Stimulated activated CD8-positive, alpha-beta memory T cell treated with anti-CD3 and anti-CD28 coated beads, Interleukin-7, amount 100 ng/mL, for 1 hour (primary cell): Measurements from ENCODE around the gene MYO16.

Source experiments
- DNase-seq, 2 donors: peaks; one replicate each; pipeline ENCODE4 v3.0.0-alpha.2; 2020; ENCODE audit warnings: low read depth in 2 of 2

Gene MYO16

DNA sequence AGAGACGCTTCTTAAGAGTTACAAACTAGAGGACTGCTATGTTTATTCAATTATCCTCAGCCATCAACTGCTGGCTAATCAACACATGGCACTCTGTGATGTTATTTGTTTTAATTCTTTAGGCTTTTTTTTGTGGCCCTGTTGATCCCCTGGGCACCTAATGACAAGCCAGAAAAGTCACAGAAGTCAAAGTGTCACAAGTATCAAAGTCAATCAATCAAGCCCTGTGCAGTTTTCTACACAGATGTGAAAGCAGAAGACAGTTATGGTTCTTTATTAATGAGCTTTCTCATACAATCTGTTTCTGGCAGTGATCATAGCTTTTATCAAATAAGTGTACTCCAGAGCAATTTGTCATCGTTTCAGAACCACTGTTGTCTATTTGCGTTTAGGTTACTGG lies 34.3 kb downstream of the MYO16 start:
- no peak for DNase-seq

DNA sequence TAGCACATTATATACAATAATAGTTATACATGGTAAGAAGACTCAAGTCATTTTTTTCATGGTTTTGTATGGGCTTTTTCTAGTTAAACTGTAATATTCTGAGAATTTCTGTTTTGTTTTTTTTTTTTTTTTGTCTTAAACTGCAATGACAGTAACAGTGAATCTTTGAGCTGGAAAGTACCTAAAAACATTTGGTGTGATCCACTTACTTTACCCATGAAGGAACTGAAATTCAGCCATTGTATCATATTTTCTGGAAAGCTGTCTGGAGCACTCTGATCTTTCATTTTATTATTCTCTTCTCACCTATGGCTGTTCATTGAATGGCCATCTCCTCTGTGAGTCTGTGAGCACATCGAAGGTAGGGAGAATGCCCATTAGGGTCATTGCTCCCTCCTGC lies 37.8 kb downstream of the MYO16 start:
- DNase-seq, result no peak

DNA sequence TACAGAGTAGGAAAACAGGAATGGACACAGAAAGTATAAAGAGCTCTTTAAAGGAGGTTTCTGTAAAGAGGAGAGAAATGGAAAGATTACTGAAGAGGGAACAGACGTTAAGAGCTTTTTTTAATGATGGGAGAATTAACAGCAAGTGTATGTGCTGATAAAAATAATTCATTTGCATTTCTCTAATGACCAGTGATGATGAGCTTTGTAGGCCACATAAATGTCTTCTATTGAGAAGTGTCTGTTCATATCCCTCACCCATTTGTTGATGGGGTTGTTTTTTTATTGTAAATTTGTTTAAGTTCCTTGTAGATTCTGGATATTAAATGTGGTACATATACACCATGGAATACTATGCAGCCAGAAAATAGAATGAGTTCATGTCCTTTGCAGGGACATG lies 40.0 kb downstream of the MYO16 start:
- no peak for DNase-seq

DNA sequence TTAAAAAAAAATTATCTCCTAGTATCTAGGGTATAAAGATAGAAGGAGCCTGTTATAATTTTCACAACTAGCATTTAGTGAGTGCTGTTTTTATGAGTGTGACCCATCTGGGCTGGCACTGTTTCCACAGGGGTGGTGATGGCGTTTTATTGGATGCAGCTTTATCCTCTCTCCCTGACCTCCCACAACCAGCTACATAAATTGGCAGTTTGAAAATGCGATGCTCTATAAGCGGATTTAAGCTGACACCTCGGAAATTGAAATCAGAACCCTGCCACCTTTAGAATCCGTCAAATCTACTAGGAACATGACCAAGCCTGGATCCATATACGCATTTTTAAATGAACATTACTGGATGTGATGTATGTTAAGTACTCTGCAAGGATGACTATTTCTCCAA lies 44.9 kb downstream of the MYO16 start:
- no peak for DNase-seq

DNA sequence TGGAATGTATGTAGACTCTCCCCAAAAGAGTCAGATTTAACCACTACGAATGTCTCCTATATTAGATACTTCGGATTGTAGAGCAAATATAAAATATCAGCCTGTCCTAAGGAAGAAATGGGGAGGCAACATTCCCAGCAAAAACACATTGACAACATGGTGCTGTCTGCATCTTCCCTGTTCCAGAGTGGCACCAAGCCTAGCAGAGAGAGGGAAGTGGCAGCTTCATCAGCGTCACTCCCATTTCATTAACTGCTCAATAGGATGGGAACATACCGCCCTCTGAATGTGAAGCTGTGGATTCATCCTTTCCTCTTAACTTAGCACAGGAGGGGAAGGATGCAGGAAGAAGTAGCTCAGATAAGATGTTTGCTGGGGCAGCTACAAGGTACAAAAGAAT lies 45.4 kb downstream of the MYO16 start:
- DNase-seq, result no peak

DNA sequence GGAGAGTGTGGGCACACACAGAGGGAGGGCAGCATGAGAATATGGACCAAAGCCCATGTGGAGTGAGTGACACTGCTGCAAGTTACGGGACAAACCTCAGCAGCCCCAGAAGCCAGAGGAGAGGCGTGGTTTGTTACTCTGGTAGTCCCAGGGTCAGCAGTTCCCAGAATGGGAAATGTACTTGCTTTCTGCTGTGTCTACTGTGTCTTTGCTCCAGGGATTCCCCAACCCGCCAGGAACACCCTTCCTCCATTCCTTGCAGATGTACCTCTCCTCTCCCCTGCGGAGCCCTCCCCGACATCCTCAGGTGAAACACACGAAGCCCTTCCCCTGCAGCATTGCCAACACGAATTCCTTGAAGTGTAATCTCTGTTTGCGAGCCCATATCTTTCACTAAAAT lies 47.2 kb downstream of the MYO16 start:
- no peak for DNase-seq

DNA sequence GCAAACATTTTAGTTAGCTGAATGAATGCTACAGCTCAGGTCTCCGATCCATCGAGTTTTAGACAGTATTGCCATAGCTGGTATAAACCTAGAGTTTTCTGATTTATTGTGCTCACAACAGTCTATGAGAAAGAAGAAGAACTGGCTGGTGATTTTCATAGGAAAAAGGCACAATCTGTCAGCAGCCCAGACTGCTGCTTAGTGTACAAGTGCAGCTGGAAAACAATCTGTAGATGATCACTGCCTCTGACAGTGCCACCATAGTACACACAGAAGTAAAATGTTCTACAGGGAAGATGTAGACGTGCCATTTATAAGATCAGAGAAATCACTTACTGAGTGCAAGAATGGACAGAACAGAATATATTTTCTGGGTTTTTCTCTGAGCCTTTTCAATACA lies 48.4 kb downstream of the MYO16 start:
- DNase-seq, result no peak

DNA sequence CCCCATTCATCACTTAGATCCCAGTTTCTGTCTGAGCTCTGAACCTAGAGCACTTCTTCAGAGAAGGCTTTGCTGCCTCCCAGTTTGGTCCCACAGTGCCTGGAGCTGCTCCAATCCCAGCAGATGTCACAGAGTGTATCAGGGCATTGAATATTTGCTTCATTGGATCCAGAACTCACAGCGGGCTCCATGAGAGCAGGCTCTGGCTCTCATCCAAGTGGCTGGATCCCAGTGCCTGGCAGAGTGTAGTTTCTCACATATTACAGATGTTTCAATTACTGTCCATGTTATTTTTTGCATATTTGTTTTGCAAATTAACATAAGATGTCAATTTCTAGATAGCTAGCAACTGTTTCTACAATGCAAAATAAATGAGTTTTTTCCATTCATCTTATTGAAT lies 50.6 kb downstream of the MYO16 start:
- DNase-seq, result no peak

DNA sequence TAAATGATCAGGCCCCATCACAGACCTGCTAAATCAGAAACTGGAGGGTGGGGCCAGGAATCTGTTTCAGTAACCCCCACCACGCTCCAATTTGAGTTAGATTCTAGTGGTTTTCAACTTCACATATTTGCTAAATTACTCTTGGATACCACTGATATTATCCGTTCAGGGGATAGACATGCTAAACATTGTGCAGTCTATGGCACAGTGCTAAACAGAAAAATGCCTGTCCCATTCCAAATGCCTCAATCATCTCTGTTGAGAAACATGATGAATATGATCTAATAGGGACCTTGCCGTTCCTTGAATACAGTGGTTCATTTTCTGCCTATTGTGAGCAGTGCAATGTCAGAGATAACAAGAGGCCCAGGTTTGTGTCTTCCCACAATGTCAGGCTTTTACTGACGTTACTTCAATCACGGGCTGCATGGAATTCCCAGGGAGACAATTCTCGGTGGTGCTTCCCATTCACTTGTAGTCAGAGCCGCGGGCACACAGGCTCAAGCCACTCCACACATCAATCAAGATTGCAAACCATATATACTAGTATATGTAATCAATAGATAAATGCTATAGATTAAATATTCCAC lies 52.7 kb downstream of the MYO16 start:
- no peak for DNase-seq

DNA sequence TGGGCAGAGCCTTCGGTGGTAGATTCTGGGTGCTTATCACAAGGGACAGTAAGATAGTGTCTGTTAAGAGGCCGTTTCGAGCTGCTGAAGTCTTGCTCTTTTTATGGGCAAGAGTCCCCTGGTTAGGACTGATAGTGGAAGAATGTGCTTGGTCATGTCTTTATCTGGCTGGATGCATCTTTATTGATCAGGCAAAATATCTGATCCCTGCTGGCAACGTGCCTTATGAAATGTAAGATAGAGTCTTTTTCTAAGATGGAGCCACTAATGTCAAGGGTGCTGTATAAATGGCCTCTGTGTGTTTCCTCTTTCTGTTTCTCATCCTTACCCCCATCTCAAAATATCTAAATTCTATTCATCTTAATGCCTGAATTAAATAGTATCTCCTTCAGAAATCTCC lies 53.3 kb downstream of the MYO16 start:
- no peak for DNase-seq

DNA sequence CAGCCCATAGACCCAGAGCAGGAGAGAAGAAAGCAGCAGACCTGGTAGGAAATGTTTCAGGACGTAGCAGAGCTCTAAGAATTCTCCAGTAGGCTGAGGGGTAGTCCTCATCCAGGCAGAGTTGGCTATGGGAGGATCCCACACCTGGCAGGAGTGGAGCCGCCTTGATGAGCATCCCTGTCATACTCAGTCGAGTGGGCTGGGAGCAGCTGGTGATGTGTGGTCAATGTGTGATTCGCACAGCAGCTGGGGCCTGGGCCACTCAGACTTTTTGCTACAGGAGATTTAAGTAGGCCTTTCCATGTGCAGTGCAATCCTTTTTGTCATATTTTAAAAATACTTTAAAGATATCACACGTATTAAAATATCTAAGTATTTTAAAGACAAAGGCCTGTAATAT lies 56.6 kb downstream of the MYO16 start:
- DNase-seq, result no peak

DNA sequence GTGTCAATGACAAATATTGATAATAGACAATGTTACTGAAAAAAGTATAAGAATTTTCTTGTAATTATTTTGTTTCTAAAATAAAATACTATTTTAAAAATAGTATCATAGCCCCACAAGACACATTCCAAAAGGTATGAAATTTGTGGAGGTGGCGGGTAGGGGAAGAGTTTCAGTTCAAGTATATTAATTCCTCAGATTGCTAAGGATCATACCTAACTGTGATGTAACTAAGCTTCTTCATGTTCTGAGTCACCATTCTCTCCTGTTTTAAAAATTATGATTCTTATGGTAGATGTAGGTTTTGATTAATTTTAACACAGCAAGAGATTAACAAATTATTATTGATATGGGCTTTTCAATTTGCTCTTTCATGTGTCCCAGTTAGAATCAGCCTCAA lies 61.3 kb downstream of the MYO16 start:
- DNase-seq, result no peak

DNA sequence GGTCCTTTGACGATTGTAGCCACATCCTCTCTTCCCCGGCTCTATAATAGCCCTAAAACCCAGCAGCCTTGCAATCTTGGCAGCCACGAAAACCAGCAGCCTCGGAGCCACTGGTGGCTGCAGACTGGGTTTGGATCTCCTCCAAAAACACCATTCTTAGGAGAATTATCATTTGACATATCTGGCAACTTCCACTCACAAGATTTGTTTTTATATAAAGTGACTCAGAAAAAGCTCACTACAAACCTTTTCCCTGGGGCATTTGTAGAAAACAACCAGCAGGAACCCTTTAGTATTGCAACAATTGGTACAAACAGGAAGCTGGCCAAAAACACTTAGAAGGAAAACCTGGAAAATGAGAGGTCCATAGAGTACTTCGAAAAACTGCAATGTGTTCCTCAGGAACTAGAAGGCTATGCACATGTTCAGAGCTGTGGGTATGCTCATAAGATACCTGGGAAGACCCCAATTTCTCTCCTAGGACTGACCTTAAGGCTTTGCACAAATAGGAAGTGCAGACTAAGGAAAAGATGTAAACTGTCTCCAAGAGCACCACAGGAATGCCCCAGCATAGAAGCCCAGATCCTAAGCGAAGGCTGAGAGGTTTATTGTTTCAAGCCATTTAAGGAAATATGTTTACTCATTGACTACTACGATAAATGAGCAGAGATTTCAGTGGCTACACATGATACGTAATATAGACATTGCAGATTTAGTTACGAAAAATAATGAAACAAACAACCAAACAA lies 71.2 kb downstream of the MYO16 start:
- DNase-seq, result no peak

DNA sequence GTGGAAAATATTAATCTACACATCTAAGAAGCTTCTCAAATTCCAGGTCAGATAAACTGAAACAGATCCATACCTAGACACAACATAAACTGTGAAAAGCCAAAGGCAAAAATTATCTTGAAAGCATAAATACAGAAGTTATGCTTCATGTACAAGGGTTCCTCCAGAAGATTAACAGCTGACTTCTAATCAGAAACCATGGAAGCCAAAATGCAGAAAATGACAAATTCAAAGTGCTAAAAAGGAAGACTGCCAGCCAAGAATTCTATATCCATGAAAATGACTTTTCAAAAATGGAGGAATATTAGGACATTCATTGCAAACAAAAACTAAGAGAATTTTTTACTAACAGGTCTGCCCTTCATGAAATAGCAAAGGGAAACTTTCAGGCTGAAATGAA lies 72.8 kb downstream of the MYO16 start:
- no peak for DNase-seq

DNA sequence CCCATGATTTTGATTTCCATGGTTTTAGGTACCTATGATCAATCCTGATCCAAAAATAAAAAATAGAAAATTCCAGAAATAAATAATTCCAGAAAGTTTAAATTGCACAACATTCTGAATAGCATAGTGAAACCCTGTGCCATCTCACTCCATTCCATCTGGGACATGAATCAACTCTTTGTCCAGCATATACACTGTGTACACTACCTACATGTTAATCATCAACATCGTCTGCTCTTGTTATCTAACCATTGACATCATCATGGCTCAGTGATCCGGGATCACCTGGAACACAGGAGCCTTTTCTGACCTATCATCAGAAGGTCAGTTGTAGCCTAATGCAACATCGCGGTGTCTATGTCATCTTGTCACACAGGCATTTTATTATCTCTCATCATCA lies 75.6 kb downstream of the MYO16 start:
- DNase-seq, result no peak

DNA sequence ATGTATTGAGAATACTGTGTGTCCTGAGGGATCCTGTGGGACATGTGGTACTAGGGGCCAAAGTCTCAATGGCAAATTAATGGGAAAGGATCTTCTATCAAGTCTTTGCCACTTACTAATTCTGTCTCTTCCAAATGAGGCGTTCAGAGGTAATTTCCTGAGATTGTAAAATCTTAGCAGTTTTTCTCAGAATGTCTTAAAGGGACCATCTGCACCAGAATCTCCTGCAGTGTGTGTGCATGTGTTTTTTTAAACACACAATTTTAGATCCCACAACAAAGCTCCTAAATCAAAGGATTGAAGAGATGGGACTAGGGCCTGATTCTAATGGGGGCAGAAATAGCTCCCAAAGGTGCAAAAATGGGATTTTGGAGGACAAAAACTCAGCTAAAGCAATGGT lies 78.2 kb downstream of the MYO16 start:
- no peak for DNase-seq

DNA sequence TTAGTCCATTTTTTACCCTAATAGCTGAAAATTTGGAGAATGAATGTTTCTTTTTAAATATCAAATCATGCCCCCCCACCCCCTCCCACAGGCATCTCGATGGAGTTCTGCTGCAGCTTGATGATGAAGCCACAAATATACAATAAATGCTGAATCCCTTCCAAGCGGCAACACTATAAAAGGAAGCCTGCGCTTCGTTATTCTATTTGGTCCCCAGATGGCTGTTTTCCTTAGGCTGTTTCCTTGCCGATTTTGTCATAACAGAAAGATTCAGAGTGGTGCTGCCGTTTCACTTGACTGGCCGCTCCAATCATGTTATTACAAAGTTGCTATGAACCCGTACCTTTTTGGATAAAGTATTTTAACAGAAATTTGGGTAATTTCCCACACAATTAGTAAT lies 79.5 kb downstream of the MYO16 start:
- DNase-seq, result no peak

DNA sequence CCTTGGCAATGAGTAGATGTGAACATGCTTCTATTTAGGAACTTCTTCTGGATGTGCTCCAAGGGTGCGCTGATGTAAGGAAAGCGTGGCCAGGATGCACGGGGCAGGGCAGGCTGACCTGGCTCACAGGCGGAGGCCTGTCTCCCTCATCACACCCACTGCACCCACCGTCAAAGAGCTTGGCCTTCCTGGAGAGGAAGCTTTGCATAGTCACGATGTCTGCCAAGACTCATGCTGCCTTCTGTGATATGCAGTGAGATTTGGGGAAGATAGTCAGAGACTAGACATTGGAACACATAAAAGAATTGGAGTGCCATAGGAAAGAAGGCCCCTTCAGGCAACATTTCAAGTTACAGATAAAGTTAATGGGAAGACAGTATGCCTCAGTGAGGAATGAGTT lies 82.0 kb downstream of the MYO16 start:
- no peak for DNase-seq

DNA sequence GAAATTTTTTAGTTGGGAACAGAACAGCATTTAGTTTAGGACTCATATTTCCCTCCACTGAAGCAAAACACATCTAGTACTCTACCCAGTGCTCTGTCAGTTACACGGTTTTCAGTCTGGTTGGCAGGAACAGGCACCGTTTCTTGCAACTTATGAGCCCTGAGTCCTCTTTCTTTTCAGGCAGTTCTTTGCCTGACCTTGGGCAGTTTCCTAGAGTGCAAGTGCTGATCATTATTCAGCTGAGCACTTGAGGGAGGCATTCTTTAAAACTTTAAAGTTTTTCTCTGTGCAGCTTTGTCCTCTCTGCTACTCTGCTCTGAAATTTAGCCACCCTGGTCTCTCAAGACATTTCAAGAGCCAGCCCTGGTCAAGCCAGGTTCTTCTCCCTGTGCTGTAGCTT lies 96.1 kb downstream of the MYO16 start:
- no peak for DNase-seq

DNA sequence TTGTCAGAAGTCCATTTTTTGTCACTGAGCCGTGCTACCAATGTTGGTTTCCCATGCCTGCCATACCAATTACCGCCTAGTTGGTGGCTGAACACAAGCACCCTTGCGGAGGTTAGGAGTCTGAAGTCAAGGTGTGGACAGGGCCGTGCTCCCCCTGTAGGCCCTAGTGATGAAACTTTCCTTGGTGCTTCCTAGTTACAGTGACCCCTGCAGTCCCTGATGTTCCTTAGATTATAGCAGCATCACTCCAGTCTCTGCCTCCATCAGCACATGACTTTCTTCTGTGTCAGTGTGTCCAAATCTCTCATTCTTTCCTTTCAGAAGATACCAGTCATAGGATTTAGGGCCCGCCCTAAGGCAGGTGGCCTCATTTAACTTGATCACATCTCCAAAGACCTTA lies 99.0 kb downstream of the MYO16 start:
- DNase-seq, result no peak

DNA sequence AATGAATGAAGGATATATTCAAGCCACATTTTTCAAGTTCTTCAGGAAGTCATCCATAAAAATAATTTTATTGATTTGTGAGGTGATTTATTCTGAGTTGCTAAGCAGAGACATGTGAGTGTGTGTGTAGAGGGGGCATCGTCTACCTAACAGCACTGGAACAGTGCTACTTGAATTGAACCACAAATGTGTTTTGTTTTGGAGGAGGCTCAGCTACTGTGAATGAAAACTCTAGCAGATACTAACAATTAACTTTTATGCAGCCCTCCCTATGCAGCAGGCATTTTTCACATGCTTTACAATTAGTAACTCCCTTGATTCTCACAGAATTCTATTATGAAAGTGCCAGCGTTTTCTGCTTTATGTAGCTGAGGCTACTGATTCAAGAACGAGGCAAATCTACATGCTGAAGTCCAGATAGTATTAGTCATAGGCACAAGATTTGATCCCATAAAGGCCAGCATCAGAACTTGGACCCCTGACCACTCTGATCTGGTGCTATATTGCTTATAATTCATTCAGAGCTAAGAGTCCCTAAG lies 103.7 kb downstream of the MYO16 start:
- no peak for DNase-seq

DNA sequence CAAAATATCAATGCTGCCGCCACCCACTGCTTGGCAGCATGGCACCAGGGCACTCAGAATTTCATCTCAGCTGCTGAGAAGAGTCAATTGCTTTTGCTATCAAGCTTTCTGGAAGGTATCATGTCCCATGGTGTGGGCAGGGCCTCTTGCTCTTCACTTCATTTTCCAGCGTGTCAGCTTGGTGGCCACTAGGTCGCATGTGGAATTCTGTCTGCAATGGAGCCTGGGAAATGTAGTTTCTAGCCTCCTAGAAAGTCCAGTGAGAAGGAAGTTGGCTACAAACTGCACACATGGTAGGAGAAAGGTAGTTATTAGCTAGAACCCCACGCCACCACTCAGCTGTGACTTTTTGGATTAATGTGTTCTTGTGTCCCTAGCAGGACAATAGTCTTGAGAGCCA lies 105.3 kb downstream of the MYO16 start:
- no peak for DNase-seq

DNA sequence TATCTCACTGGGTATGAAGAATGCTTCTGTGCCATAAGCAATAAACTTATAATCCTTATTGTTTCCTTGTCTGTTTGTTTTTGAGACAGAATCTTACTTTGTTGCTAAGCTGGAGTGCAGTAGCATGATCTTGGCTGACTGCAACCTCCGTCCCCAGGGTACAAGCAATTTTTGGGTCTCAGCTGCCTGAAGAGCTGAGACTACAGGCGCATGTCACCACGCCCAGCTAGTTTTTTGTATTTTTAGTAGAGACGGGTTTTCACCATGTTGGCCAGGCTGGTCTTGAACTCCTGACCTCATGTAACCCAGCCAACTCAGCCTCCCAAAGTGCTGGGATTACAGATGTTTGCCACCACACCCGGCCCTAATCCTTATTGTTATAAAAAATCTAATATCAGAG lies 112.5 kb downstream of the MYO16 start:
- no peak for DNase-seq
